ENCODE data around the gene WWOX.
"Not testable (repeated sequence)": the region's sequence is repeated elsewhere in the genome, so short reads cannot be mapped to it uniquely, and the experiment has no call there.

WWOX gene

DNA sequence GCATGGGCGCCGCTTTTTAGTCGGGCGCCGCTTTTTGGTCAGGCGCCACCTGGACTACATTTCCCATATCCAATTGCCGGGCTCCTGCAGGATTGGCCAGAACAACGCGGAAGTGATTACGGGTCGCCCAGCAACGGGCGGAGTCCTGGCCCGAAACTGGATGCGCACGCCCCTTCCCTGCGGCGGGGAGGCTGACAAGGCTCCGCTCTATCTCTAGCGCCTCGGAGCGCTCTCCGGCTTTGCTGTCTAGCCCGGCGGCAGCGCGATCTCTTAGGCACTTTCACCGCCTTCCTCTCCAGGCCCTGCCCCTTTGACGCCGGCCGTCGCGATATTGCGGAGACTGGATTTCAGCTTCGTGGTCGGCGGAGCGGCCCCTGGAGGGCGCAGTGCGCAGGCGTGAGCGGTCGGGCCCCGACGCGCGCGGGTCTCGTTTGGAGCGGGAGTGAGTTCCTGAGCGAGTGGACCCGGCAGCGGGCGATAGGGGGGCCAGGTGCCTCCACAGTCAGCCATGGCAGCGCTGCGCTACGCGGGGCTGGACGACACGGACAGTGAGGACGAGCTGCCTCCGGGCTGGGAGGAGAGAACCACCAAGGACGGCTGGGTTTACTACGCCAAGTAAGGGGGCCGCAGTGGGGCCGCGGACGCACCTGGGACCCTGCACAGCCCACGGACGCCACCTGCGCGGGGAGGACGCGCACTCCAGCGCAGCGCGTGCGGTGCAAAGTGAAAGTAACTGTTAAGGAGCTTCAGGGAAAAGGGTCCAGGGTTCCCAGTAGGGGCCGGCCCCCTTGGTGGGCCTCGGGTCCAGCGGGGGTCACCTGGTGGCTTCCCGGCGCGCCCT lies at the start of gene WWOX:
Gene WWOX, plus strand, starts transcription at position 384 of the 841 bp plus-strand sequence.
- DNase-seq: peak; percentile 98
- Histone ChIP-seq H3K27ac (ENCODE audit: low read length) (peak within 1 kb of the TSS; percentile 93), H3K9ac (ENCODE audit: low read depth, low read length) (peak within 1 kb of the TSS; percentile 94), H3K27me3 (ENCODE audit: insufficient read depth, low read length, poor library complexity) (no peaks in the 10 kb centered on the region), H4K20me1 (ENCODE audit: insufficient read depth, low read length) (peaks cover 20% of the 10 kb centered on the region), H3K4me1 (ENCODE audit: insufficient read depth, low read length) (peaks cover 33% of the 10 kb centered on the region), H3K4me3 (ENCODE audit: low read depth in 1 of 2, low read length in 2 of 2) (peak within 1 kb of the TSS; percentile 67 to 90), H3K4me2 (ENCODE audit: insufficient read depth, low read length) (peak within 1 kb of the TSS; percentile 85), H3K79me2 (ENCODE audit: insufficient read depth, low read length) (peaks cover 44% of the 10 kb centered on the region), H3K36me3 (ENCODE audit: insufficient read depth, low read length) (peaks cover 10% of the 10 kb centered on the region), H3K9me3 (ENCODE audit: insufficient read depth, low read length, severe bottlenecking) (no peaks in the 10 kb centered on the region), H2AFZ (ENCODE audit: low read depth, low read length) (peak within 1 kb of the TSS; percentile 97)
- no peak for TF ChIP-seq EZH2 (IDR thresholded peaks at IDR 0.05; ENCODE audit: borderline replicate concordance, low read depth, low read length, severe bottlenecking)
- TF ChIP-seq, protein P1, sequence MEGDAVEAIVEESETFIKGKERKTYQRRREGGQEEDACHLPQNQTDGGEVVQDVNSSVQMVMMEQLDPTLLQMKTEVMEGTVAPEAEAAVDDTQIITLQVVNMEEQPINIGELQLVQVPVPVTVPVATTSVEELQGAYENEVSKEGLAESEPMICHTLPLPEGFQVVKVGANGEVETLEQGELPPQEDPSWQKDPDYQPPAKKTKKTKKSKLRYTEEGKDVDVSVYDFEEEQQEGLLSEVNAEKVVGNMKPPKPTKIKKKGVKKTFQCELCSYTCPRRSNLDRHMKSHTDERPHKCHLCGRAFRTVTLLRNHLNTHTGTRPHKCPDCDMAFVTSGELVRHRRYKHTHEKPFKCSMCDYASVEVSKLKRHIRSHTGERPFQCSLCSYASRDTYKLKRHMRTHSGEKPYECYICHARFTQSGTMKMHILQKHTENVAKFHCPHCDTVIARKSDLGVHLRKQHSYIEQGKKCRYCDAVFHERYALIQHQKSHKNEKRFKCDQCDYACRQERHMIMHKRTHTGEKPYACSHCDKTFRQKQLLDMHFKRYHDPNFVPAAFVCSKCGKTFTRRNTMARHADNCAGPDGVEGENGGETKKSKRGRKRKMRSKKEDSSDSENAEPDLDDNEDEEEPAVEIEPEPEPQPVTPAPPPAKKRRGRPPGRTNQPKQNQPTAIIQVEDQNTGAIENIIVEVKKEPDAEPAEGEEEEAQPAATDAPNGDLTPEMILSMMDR (IDR thresholded peaks at IDR 0.05; ENCODE audit: borderline replicate concordance, extremely low read depth, low read length, poor library complexity, severe bottlenecking): no peak
- ATAC-seq (ENCODE audit: insufficient read depth, low read depth): peak; percentile 94

DNA sequence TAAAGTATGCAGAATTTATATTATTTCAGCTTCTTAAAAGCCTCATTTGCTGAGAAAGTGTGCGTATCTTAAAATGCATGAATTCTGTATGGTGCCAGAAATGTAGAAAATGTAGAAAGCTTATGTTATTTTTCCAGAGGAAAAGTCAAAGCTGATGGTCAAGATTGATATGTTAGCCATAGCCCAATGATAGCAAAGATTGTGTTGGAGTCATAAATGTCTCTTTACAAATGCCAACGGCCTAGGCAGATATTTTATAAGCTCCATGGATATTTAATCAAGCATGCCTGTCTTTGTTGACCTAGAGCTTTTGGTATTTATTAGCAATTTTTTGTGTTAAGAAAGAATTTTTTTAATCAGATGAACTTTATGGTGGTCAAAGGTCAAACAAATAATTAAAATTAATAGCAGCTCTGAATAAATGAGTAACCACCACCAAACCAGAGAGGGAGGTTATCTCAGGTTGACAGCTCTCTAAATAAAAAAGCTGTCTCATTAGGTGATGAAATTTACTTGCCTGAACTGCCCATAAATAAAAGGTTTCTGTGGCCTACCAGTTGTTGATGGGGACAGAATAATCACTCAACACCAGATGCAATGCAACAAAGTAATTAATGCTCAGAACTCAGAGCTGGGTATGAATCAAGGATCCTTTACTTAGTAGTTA lies 48.6 kb upstream of the WWOX start:
- Histone ChIP-seq H3K79me2 (ENCODE audit: insufficient read depth, low read length) (no peaks in the 10 kb centered on the region), H3K27ac (ENCODE audit: low read length) (no peak overlapping the region), H3K9me3 (ENCODE audit: insufficient read depth, low read length, severe bottlenecking) (no peaks in the 10 kb centered on the region), H3K27me3 (ENCODE audit: insufficient read depth, low read length, poor library complexity) (no peaks in the 10 kb centered on the region), H3K9ac (ENCODE audit: low read depth, low read length) (no peak overlapping the region), H4K20me1 (ENCODE audit: insufficient read depth, low read length) (no peaks in the 10 kb centered on the region), H3K4me1 (ENCODE audit: insufficient read depth, low read length) (no peaks in the 10 kb centered on the region), H3K4me3 (ENCODE audit: low read depth in 1 of 2, low read length in 2 of 2) (no peak overlapping the region), H2AFZ (ENCODE audit: low read depth, low read length) (no peak overlapping the region), H3K4me2 (ENCODE audit: insufficient read depth, low read length) (no peak overlapping the region), H3K36me3 (ENCODE audit: insufficient read depth, low read length) (no peaks in the 10 kb centered on the region)
- TF ChIP-seq, protein P1 (IDR thresholded peaks at IDR 0.05; ENCODE audit: borderline replicate concordance, extremely low read depth, low read length, poor library complexity, severe bottlenecking): no peak
- TF ChIP-seq EZH2 (IDR thresholded peaks at IDR 0.05; ENCODE audit: borderline replicate concordance, low read depth, low read length, severe bottlenecking): no peak
- DNase-seq: no peak
- ATAC-seq (ENCODE audit: insufficient read depth, low read depth): no peak

DNA sequence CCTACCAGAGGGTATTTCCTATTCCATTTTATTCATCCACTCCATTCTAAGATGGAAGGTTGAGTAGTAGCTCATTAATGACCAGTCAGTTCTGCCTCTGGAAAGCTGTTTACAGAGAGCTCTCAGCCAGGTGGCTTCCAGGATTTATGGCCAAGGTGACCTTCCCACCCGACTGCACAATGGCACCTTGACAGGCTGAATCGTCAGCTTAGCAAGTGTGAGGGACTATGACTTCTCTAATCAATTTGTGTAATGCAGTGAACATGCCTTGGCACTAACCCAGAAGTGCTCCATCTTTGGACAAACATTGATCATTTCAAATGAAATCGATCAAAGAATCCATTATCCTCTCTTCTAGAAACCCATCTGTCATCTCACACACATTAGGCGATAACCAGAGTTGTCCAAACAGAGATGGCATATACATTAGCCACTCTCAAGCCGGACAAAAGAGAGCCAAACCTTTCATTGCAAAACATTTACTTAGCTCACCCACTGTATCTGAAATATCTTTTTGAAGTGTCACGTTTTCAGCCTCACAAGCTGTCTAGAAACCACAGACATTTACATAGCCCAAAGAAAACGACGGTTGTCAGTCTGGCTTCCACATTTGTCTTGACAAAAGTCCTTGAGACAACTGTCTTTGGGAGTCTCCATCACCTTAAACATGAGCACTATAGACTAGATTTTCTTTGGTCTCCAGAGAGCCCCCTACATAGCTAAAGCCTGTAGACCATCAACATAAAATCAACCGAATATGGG lies 41.5 kb upstream of the WWOX start:
- H3K27ac ChIP-seq (ENCODE audit: low read length): no peak overlapping the region
- no peak overlapping the region for H3K4me2 ChIP-seq (ENCODE audit: insufficient read depth, low read length)
- no peaks in the 10 kb centered on the region for H3K79me2 ChIP-seq (ENCODE audit: insufficient read depth, low read length)
- H3K27me3 ChIP-seq (ENCODE audit: insufficient read depth, low read length, poor library complexity): peaks cover 6% of the 10 kb centered on the region
- no peak overlapping the region for H2AFZ ChIP-seq (ENCODE audit: low read depth, low read length)
- no peaks in the 10 kb centered on the region for H3K9me3 ChIP-seq (ENCODE audit: insufficient read depth, low read length, severe bottlenecking)
- H3K9ac ChIP-seq (ENCODE audit: low read depth, low read length): no peak overlapping the region
- no peaks in the 10 kb centered on the region for H4K20me1 ChIP-seq (ENCODE audit: insufficient read depth, low read length)
- H3K36me3 ChIP-seq (ENCODE audit: insufficient read depth, low read length): no peaks in the 10 kb centered on the region
- no peak for TF ChIP-seq EZH2 (IDR thresholded peaks at IDR 0.05; ENCODE audit: borderline replicate concordance, low read depth, low read length, severe bottlenecking)
- no peak overlapping the region for H3K4me3 ChIP-seq (ENCODE audit: low read depth in 1 of 2, low read length in 2 of 2)
- DNase-seq: no peak
- no peak for ATAC-seq (ENCODE audit: insufficient read depth, low read depth)
- no peaks in the 10 kb centered on the region for H3K4me1 ChIP-seq (ENCODE audit: insufficient read depth, low read length)

GRCh38 chr16:78059806-78060205 lies 39.6 kb upstream of the WWOX start:
- not testable (repeated sequence) for DNase-seq; H2AFZ ChIP-seq (ENCODE audit: low read depth, low read length); H3K79me2 ChIP-seq (ENCODE audit: insufficient read depth, low read length); H3K9me3 ChIP-seq (ENCODE audit: insufficient read depth, low read length, severe bottlenecking); H4K20me1 ChIP-seq (ENCODE audit: insufficient read depth, low read length); H3K36me3 ChIP-seq (ENCODE audit: insufficient read depth, low read length); H3K27ac ChIP-seq (ENCODE audit: low read length); H3K9ac ChIP-seq (ENCODE audit: low read depth, low read length); H3K4me2 ChIP-seq (ENCODE audit: insufficient read depth, low read length); ATAC-seq (ENCODE audit: insufficient read depth, low read depth); H3K4me1 ChIP-seq (ENCODE audit: insufficient read depth, low read length); H3K4me3 ChIP-seq (ENCODE audit: low read depth in 1 of 2, low read length in 2 of 2)
- H3K27me3 ChIP-seq (ENCODE audit: insufficient read depth, low read length, poor library complexity): peaks cover 11% of the 10 kb centered on the region
